ENCODE measurements around the gene VRK1.

Gene VRK1

GRCh38 chr14:96915478-96915877 is 118.3 kb downstream of the VRK1 start:
- no peak for DNase-seq (ENCODE audit: low spot score)
- TF ChIP-seq CTCF (IDR thresholded peaks at IDR 0.05; ENCODE audit: extremely low read depth, missing control alignments): no peak

GRCh38 chr14:96916751-96917150 is 119.6 kb downstream of the VRK1 start:
- TF ChIP-seq CTCF (IDR thresholded peaks at IDR 0.05; ENCODE audit: extremely low read depth, missing control alignments): no peak

GRCh38 chr14:96917442-96917963 is 120.3 kb downstream of the VRK1 start:
- TF ChIP-seq CTCF (IDR thresholded peaks at IDR 0.05; ENCODE audit: extremely low read depth, missing control alignments): no peak
- no peak for DNase-seq (ENCODE audit: low spot score)

More at GRCh38 chr14:96916751-96917150, 119.6 kb downstream of the VRK1 start:
- no peak for DNase-seq (ENCODE audit: low spot score)

- DNase-seq (ENCODE audit: low spot score): no peak
Measured at GRCh38 chr14:96920023-96920422, 122.8 kb downstream of the VRK1 start.

GRCh38 chr14:96920820-96921219 is 123.6 kb downstream of the VRK1 start:
- no peak for DNase-seq (ENCODE audit: low spot score)
- TF ChIP-seq CTCF (IDR thresholded peaks at IDR 0.05; ENCODE audit: extremely low read depth, missing control alignments): no peak

More at GRCh38 chr14:96920023-96920422, 122.8 kb downstream of the VRK1 start:
- no peak for TF ChIP-seq CTCF (IDR thresholded peaks at IDR 0.05; ENCODE audit: extremely low read depth, missing control alignments)

GRCh38 chr14:96922986-96923385 is 125.8 kb downstream of the VRK1 start:
- no peak for TF ChIP-seq CTCF (IDR thresholded peaks at IDR 0.05; ENCODE audit: extremely low read depth, missing control alignments)
- DNase-seq (ENCODE audit: low spot score): no peak

- no peak for TF ChIP-seq CTCF (IDR thresholded peaks at IDR 0.05; ENCODE audit: extremely low read depth, missing control alignments)
- DNase-seq (ENCODE audit: low spot score): no peak
Measured at GRCh38 chr14:96925422-96925821, 128.2 kb downstream of the VRK1 start.

Measured in GM20000 (cell line).